WTC11 (cell line): ENCODE measurements around the gene EIF3I.

Experiments used
- IRF2 ChIP-seq: sonication (generic); formaldehyde crosslinking; IDR thresholded peaks from 2 replicates; pipeline ENCODE4 v1.8.0; 2022; ENCODE audit warnings: low read depth, missing genetic modification reagents, borderline replicate concordance
- NR2C2 ChIP-seq: sonication (generic); formaldehyde crosslinking; IDR thresholded peaks from 2 replicates; pipeline ENCODE4 v1.8.0; 2022; ENCODE audit warnings: mild to moderate bottlenecking, missing genetic modification reagents
- ZBTB43 ChIP-seq: sonication (generic); formaldehyde crosslinking; IDR thresholded peaks from 2 replicates; pipeline ENCODE4 v1.8.1; 2023; ENCODE audit warnings: mild to moderate bottlenecking, missing genetic modification reagents
- TF ChIP-seq, protein P1 (sequence below): sonication (generic); formaldehyde crosslinking; IDR thresholded peaks from 2 replicates; pipeline ENCODE4 v1.8.1; 2023; ENCODE audit warnings: mild to moderate bottlenecking, missing genetic modification reagents
- TF ChIP-seq, protein P2 (sequence below): sonication (generic); formaldehyde crosslinking; conservative IDR thresholded peaks from 2 replicates; pipeline ENCODE4 v1.8.1; 2022; ENCODE audit warnings: mild to moderate bottlenecking, missing genetic modification reagents
- TF ChIP-seq, protein P3 (sequence below): fragments of 200-600 bp; IDR thresholded peaks from 2 replicates; pipeline ENCODE4 v1.8.0; 2022; ENCODE audit warnings: antibody characterized with exemption

DNA sequence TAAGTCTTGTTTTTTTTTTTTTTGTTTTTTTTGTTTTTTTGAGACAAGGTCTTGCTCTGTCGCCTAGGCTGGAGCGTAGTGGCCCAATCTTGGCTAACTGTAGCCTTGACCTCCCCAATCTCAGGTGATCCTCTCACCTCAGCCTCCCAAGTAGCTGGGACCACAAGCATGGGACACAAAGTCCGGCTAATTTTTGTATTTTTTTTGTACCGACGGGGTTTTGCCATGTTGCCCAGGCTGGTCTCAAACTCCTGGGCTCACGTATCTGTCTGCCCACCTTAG, 35.0 kb downstream of the EIF3I start:
- TF ChIP-seq, protein P1, sequence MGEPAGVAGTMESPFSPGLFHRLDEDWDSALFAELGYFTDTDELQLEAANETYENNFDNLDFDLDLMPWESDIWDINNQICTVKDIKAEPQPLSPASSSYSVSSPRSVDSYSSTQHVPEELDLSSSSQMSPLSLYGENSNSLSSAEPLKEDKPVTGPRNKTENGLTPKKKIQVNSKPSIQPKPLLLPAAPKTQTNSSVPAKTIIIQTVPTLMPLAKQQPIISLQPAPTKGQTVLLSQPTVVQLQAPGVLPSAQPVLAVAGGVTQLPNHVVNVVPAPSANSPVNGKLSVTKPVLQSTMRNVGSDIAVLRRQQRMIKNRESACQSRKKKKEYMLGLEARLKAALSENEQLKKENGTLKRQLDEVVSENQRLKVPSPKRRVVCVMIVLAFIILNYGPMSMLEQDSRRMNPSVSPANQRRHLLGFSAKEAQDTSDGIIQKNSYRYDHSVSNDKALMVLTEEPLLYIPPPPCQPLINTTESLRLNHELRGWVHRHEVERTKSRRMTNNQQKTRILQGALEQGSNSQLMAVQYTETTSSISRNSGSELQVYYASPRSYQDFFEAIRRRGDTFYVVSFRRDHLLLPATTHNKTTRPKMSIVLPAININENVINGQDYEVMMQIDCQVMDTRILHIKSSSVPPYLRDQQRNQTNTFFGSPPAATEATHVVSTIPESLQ = no peak
- no peak for TF ChIP-seq ZBTB43
- TF ChIP-seq, protein P2, sequence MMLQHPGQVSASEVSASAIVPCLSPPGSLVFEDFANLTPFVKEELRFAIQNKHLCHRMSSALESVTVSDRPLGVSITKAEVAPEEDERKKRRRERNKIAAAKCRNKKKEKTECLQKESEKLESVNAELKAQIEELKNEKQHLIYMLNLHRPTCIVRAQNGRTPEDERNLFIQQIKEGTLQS (CRISPR knock-in tag) = no peak
- TF ChIP-seq, protein P3, sequence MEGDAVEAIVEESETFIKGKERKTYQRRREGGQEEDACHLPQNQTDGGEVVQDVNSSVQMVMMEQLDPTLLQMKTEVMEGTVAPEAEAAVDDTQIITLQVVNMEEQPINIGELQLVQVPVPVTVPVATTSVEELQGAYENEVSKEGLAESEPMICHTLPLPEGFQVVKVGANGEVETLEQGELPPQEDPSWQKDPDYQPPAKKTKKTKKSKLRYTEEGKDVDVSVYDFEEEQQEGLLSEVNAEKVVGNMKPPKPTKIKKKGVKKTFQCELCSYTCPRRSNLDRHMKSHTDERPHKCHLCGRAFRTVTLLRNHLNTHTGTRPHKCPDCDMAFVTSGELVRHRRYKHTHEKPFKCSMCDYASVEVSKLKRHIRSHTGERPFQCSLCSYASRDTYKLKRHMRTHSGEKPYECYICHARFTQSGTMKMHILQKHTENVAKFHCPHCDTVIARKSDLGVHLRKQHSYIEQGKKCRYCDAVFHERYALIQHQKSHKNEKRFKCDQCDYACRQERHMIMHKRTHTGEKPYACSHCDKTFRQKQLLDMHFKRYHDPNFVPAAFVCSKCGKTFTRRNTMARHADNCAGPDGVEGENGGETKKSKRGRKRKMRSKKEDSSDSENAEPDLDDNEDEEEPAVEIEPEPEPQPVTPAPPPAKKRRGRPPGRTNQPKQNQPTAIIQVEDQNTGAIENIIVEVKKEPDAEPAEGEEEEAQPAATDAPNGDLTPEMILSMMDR = no peak
- no peak for TF ChIP-seq IRF2 (CRISPR knock-in tag)
- no peak for TF ChIP-seq NR2C2
